WTC11 (cell line): ENCODE measurements around the gene GFOD1. TPM values are rescaled to one million over a fixed set of nuclear protein-coding genes. Genes with fewer than 3 reads are reported as not detected.

ENCODE experiments used
- ATAC-seq: fragments of 200-7000 bp; cut with Tn5 transposase; 2 replicates; pipeline ENCODE4 v1.10.0; 2021; ENCODE audit warnings: mild to moderate bottlenecking, moderate library complexity
- CTCF ChIA-PET: fragments of 300-600 bp; sonication (Branson Sonifier 250); formaldehyde crosslinking; loops from one replicate; lab custom pipeline; 2021; ENCODE audit warnings: antibody characterized with exemption; lab: Charles Lee
- POLR2A ChIA-PET: fragments of 350-600 bp; sonication (Branson Sonifier 250); formaldehyde crosslinking; loops from one replicate; lab custom pipeline; 2021; ENCODE audit warnings: antibody characterized with exemption; lab: Charles Lee
- DNase-seq: peaks from one replicate; pipeline ENCODE4 v3.0.0; 2021; ENCODE audit warnings: low spot score
- H3K27ac Mint-ChIP-seq: 2 replicates; pipeline ENCODE4 v1.8.0; 2021; ENCODE audit warnings: mixed read lengths
- H3K27me3 Mint-ChIP-seq: 2 replicates; pipeline ENCODE4 v1.8.0; 2021; ENCODE audit warnings: low read depth, mild to moderate bottlenecking, moderate library complexity, mixed read lengths
- H3K36me3 Mint-ChIP-seq: 2 replicates; pipeline ENCODE4 v1.8.0; 2021; ENCODE audit warnings: mixed read lengths
- H3K4me1 Mint-ChIP-seq: 2 replicates; pipeline ENCODE4 v1.8.0; 2022; ENCODE audit warnings: mixed read lengths
- H3K4me3 Mint-ChIP-seq: 2 replicates; pipeline ENCODE4 v1.8.0; 2021; ENCODE audit warnings: mild to moderate bottlenecking, moderate library complexity, mixed read lengths
- H3K9me3 Mint-ChIP-seq: 2 replicates; pipeline ENCODE4 v1.8.0; 2021; ENCODE audit warnings: mixed read lengths
- ATF2 ChIP-seq: sonication (generic); formaldehyde crosslinking; IDR thresholded peaks from 2 replicates; pipeline ENCODE4 v1.8.1; 2022; ENCODE audit warnings: low read depth, missing genetic modification reagents, borderline replicate concordance
- ELF4 ChIP-seq: sonication (generic); formaldehyde crosslinking; IDR thresholded peaks from 2 replicates; pipeline ENCODE4 v1.8.1; 2022; ENCODE audit warnings: low read depth, mild to moderate bottlenecking, moderate library complexity, missing genetic modification reagents
- ETV6 ChIP-seq: sonication (generic); formaldehyde crosslinking; IDR thresholded peaks from 2 replicates; pipeline ENCODE4 v1.8.1; 2022; ENCODE audit warnings: mild to moderate bottlenecking, missing genetic modification reagents
- FOXJ3 ChIP-seq: sonication (generic); formaldehyde crosslinking; IDR thresholded peaks from 2 replicates; pipeline ENCODE4 v1.9.0; 2021; ENCODE audit warnings: missing genetic modification reagents, mild to moderate bottlenecking, borderline replicate concordance
- FOXP1 ChIP-seq: sonication (generic); formaldehyde crosslinking; IDR thresholded peaks from 2 replicates; pipeline ENCODE4 v1.8.0; 2022; ENCODE audit warnings: missing genetic modification reagents, mild to moderate bottlenecking, moderate library complexity, borderline replicate concordance
- HMGXB4 ChIP-seq: sonication (generic); formaldehyde crosslinking; IDR thresholded peaks from 2 replicates; pipeline ENCODE4 v1.8.1; 2023; ENCODE audit warnings: mild to moderate bottlenecking, moderate library complexity, missing genetic modification reagents
- MYBL2 ChIP-seq: sonication (generic); formaldehyde crosslinking; IDR thresholded peaks from 2 replicates; pipeline ENCODE4 v1.8.1; 2023; ENCODE audit warnings: mild to moderate bottlenecking, moderate library complexity, missing genetic modification reagents
- NFYB ChIP-seq: sonication (generic); formaldehyde crosslinking; conservative IDR thresholded peaks from 2 replicates; pipeline ENCODE4 v1.8.0; 2022; ENCODE audit warnings: low read depth, missing genetic modification reagents
- ZBTB43 ChIP-seq: sonication (generic); formaldehyde crosslinking; IDR thresholded peaks from 2 replicates; pipeline ENCODE4 v1.8.1; 2023; ENCODE audit warnings: mild to moderate bottlenecking, missing genetic modification reagents
- ZNF232 ChIP-seq: sonication (generic); formaldehyde crosslinking; IDR thresholded peaks from 2 replicates; pipeline ENCODE4 v1.8.0; 2022; ENCODE audit warnings: mild to moderate bottlenecking, missing genetic modification reagents
- ZNF263 ChIP-seq: sonication (generic); formaldehyde crosslinking; IDR thresholded peaks from 2 replicates; pipeline ENCODE4 v1.8.1; 2022; ENCODE audit warnings: low read depth, mild to moderate bottlenecking, moderate library complexity, missing genetic modification reagents
- ZNF281 ChIP-seq: sonication (generic); formaldehyde crosslinking; IDR thresholded peaks from 2 replicates; pipeline ENCODE4 v1.8.0; 2023; ENCODE audit warnings: mild to moderate bottlenecking, missing genetic modification reagents
- total RNA-seq: library from RNA; stranded (reverse); gene quantifications from 3 replicates; pipeline ENCODE4 v1.2.3, GENCODE V29; 2021

GFOD1 gene
- total RNA-seq, 1 experiment from 2014 or later: 8.5 TPM

- TF ChIP-seq HMGXB4 (CRISPR knock-in tag) (no peak), NFYB (CRISPR knock-in tag) (no peak), FOXP1 (CRISPR knock-in tag) (no peak), ELF4 (CRISPR knock-in tag) (no peak), ZNF281 (CRISPR knock-in tag) (no peak), ZBTB43 (CRISPR knock-in tag) (no peak), FOXJ3 (CRISPR knock-in tag) (no peak), ZNF263 (CRISPR knock-in tag) (no peak), ZNF232 (CRISPR knock-in tag) (no peak)
These were observed 67.8 kb downstream of the GFOD1 start (continued) for GRCh38 chr6:13419422-13420195.

GRCh38 chr6:13418844-13419243 is 68.6 kb downstream of the GFOD1 start:
- ChIA-PET CTCF (interaction anchor here (1.9 kb wide), 1 partner anchor 10 kb away, joined by 5 read pairs; no protein-coding TSS in a partner anchor), POLR2A (no interaction called here)
- Mint-ChIP-seq H3K4me1 (peaks cover 67% of the 10 kb centered on the region), H3K36me3 (peaks cover 4% of the 10 kb centered on the region), H3K9me3 (peaks cover 5% of the 10 kb centered on the region), H3K27ac (0 out of 2 replicates have a peak overlapping the region, but pooled peaks have one; percentile 12), H3K4me3 (no peak overlapping the region), H3K27me3 (no peaks in the 10 kb centered on the region)
- no peak for TF ChIP-seq ETV6 (CRISPR knock-in tag)
- no peak for ATAC-seq
- no peak for DNase-seq

GRCh38 chr6:13417954-13418353 is 69.4 kb downstream of the GFOD1 start:
- peaks cover 5% of the 10 kb centered on the region for H3K9me3 Mint-ChIP-seq
- no peak for ATAC-seq
- H3K27ac Mint-ChIP-seq: no peak overlapping the region; the same call in 1 of the 2 replicates
- ChIA-PET POLR2A (no interaction called here), CTCF (interaction anchor here (1.9 kb wide), 1 partner anchor 11 kb away, joined by 5 read pairs; no protein-coding TSS in a partner anchor)
- H3K36me3 Mint-ChIP-seq: peaks cover 4% of the 10 kb centered on the region
- no peak overlapping the region for H3K4me3 Mint-ChIP-seq
- H3K27me3 Mint-ChIP-seq: no peaks in the 10 kb centered on the region
- TF ChIP-seq ATF2: no peak
- TF ChIP-seq MYBL2: no peak
- TF ChIP-seq ETV6 (CRISPR knock-in tag): no peak
- DNase-seq: no peak
- H3K4me1 Mint-ChIP-seq: peaks cover 62% of the 10 kb centered on the region
